Lower leg skin (tissue), 3 donors: Measurements from ENCODE around the gene TIMM44.

ENCODE experiments used
- POLR2A ChIP-seq, 2 donors: fragments of 450-650 bp; IDR thresholded peaks; one replicate each; pipeline ENCODE4 v1.6.1; 2016 to 2017; ENCODE audit warnings: antibody characterized with exemption in 2 of 2, mild to moderate bottlenecking in 1 of 2, moderate library complexity in 1 of 2
- TF ChIP-seq, protein P1 (sequence below), 3 donors: fragments of 450-650 bp; IDR thresholded peaks; one replicate each; pipeline ENCODE4 v1.5.1; 2016; ENCODE audit warnings: antibody characterized with exemption in 3 of 3, mild to moderate bottlenecking in 3 of 3, moderate library complexity in 2 of 3

DNA sequence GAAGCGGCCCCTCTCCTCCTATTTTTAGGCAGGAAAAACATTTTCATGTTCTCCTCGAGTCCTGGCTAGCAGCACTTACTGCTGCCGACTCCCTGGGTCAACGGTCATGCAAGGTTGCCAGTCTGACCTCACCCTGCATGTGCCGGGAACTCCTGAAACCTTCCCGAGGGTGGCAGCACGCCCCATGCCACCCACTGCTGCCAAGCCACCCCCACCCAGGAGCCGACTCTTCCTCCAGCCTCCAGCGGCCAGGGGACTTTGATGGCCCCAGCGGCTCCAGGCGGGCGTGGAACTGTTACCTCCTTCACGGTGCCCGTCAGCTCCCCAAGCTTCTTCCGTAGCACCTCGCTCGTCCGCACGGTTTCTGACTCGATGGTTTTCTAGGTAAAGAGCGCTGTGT lies 8.7 kb downstream of the TIMM44 start:
- TF ChIP-seq, protein P1, sequence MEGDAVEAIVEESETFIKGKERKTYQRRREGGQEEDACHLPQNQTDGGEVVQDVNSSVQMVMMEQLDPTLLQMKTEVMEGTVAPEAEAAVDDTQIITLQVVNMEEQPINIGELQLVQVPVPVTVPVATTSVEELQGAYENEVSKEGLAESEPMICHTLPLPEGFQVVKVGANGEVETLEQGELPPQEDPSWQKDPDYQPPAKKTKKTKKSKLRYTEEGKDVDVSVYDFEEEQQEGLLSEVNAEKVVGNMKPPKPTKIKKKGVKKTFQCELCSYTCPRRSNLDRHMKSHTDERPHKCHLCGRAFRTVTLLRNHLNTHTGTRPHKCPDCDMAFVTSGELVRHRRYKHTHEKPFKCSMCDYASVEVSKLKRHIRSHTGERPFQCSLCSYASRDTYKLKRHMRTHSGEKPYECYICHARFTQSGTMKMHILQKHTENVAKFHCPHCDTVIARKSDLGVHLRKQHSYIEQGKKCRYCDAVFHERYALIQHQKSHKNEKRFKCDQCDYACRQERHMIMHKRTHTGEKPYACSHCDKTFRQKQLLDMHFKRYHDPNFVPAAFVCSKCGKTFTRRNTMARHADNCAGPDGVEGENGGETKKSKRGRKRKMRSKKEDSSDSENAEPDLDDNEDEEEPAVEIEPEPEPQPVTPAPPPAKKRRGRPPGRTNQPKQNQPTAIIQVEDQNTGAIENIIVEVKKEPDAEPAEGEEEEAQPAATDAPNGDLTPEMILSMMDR (IDR thresholded peaks at IDR 0.05): no peak
- no peak for TF ChIP-seq POLR2A (IDR thresholded peaks at IDR 0.05)
